NCI-H345 treated with DMSO at 0.1 percent for 48 hours (cell line): Measurements from ENCODE around the gene RAD23B.

Experiments used
- DNase-seq: peaks from one replicate; lab custom pipeline; 2025; ENCODE audit not compliant: unreplicated experiment; lab: John Stamatoyannopoulos, UW

The RAD23B gene

GRCh38 chr9:107334103-107334776, 51.2 kb downstream of the RAD23B start:
- no peak for DNase-seq

DNA sequence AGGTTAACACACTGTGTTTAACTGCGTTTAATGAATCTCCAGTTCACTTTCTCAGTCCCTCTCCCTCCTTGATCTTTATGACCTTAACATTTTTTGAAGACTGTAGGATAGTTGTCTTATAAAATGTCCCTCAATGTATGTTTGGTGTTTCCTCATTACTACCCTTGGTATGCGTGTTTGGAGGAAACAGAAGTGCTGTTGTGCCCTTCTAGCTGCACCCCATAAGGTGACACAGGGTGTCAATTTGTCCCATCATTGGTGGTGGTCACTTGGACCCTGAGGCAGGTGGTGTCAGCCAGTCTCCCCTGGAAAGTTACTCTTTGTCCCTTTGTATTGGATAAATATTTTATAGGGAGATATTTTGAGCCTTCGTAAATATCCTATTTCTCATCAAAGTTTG, 52.3 kb downstream of the RAD23B start:
- no peak for DNase-seq

DNA sequence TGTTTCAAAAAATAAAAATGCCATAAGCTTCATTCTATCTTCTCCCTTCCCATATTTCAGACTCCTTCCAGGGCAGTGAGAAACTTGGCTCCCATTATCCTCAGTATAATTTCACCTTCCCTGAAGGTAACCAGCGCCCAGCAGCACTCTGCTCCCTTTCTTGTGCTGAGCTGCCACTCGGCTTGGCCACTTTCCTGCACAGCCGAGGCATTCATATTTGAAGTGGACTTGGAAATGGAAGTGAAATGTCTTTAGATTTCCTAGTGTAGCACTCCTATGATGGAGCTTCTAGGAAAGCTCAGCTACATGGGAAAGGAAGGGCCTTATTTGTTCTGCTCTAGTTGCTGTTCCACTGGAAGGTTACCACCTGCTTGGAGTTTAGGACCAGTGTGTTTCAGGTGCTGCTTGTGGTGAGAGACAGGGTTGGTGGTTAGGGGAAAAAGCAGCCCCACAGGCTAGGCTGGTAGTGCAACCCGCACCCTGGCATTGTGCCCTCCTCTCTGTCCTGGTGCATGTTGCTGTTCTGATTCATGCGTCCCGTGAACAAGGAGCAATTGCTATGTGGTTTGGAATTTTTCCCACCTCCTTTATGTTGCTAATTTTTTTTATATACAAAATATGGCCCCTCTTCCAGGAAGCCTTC, 53.8 kb downstream of the RAD23B start:
- DNase-seq: no peak

GRCh38 chr9:107337676-107338590, 54.9 kb downstream of the RAD23B start:
- DNase-seq: no peak

DNA sequence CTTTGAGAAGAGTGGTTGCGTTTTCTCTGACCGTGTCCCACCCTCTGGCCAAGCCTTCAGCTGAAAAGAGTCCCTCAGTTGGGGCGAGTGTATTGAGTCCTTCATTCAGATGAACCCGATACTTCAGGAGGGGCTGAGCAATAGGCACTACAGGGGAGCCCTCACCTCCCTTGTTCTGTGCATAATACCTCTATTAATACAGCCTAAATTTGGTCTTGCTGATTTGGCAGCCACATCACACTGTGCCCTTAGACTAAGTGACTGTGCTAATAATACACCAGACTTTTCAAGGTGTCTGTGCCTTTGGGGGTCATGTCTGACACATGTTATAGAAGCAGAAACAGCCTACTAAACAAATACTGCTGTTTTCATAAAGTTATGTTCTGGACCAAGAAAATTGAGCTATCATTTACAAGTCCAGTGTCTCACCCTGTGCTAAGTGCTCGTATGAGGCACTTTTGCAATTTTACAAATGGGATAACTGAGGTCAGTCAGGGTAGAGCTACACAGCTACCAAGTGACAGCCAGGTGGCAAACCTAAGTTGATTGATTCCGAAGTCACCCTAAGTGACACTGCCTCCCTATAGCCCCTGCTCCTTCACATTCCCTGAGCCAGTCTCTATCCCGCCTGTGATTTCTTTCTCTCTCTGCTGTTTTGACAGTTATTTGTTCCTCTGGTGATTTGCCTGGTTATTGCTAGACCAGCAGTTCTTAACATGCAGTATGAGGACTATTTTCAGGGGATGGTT, 56.0 kb downstream of the RAD23B start:
- DNase-seq: no peak

DNA sequence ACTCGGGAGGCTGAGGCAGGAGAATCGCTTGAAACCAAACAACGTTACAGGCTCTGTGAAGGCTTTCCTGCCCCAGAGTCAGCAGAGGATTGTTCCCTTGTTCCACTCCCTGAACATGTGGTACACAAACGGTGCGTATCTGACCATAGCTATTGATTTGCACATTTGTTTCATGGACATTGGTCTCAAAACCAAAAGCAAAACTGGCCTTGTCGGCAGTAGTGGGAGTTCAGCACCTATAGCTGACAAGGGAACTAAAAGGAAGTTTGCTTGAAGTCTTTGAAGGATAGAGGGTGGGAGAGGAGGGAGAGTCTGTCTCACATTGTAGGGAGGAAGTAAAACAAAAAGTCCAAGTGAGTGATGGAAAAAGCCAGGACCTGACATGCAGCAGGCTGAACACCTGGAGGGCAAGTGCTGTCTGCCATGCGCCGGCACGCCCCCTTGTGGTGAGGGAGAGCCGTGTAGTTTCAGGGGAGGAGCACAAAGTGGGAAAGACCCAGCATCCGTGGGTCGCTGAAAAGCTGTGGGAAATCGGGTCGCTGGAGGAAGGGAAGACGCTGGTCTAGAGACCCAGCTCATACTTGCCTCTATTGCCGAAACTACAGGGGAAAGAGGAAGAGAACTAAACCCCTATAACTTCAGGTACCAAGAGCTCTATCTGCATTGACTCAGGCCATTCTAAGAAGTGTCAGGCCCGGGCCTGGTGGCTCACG, 58.0 kb downstream of the RAD23B start:
- DNase-seq: peak; percentile 7

- no peak for DNase-seq
Measured at GRCh38 chr9:107342476-107343161, 59.5 kb downstream of the RAD23B start.

DNA sequence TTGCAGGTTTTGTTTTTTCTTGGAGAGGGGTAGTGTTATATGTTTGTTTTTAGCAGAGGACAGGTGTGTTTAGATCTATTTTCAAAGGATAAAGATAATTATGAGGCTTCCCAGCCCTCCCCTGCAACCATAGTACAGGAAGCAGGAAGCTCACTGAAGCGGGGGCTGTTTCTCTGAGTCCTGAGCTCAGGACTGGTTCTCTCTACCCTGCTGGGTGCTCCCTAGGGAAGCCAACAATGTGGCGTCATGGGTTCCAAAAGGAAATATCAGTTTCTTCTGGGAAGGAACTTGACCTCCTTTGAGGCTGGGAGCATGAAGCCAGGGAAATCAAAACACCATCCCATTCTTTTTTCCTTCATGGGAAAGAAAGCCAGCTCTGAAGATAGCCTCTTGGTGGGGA, 62.2 kb downstream of the RAD23B start:
- no peak for DNase-seq

DNA sequence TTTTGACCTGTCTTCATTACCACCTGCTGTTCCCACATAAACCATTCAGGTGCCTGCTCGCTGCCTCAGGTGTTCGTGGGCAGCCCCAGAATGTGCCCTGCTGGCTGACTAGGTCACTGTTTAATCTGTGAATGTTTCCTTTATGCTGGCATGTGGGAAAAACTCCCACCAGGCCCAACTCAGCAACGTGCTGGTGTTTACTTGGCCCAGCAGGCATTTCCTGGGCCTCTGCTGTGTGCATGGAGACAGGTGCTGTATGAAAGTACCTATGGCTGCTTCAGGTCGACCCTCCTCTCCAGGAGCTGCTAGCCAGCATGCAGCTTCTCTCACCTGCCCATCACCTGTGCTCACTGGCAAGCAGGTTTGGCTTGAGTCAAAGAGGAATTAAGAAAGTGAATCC, 65.8 kb downstream of the RAD23B start:
- DNase-seq: peak; percentile 72

DNA sequence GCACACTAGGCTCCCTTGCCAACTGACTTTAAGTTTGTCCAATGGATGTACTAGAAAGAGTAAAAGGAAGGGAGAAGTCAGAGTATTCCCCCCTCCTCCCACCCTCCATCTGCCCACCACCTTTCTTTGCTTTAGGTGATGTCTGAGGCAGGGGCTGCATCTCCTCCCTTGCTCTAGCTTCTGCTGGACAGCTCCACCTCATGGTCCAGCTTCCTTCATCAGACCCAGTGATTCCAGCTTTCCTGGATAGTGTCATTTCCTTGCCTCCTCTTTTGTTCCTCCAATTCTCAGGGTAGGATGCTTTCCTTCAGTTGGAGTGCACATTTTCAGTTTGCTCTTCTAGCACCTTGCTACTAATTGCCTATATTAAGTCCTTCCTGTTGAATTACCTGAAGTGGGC, 67.4 kb downstream of the RAD23B start:
- no peak for DNase-seq

DNA sequence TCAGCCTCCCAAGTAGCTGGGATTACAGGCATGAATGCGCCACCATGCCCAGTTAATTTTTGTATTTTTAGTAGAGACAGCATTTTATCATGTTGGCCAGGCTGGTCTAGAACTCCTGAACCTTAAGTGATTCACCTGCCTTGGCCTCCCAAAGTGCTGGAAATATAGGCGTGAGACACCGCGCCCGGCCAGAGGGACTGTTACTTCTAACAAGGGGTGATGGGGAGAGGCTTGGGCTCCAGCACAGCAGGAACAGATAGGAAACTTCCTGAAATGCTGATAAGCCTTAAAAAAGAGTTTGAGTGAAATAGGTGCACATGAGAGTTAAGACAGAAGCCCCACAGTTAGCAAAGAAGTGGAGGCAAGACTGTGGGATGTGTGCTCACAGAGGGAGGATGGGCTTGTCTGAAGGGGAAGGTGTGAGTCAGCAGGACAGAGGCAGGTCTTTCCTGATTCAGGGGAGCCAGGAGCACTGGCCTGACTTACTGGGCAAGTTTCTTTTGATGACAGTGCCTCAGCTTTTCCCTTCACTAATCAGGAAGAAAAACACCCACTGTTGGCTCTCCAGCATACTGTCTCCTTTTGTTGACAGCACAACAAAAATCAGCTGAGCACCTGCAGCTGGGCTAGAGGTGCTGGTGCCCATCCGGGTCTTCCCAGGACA, 68.4 kb downstream of the RAD23B start:
- DNase-seq: no peak

DNA sequence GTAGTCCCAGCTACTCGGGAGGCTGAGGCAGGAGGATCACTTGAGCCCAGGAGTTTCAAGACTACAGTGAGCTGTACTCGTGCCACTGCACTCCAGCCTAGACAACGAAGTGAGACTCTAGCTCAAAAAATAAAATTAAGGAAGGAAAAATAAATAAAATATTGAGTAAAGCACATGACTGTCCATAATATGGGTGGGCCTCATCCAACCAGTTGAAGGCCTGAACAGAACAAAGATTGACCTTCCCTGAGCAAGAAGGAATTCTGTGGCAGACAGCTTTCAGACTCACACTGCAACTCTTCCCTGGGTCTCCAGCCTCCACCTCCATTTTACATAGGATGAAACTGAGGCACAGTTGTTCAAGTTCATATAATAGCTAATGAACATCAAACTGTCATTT, 72.3 kb downstream of the RAD23B start:
- no peak for DNase-seq

GRCh38 chr9:107358986-107359385, 75.9 kb downstream of the RAD23B start:
- DNase-seq: no peak

- DNase-seq: no peak
Measured at GRCh38 chr9:107360098-107360497, 77.0 kb downstream of the RAD23B start.

DNA sequence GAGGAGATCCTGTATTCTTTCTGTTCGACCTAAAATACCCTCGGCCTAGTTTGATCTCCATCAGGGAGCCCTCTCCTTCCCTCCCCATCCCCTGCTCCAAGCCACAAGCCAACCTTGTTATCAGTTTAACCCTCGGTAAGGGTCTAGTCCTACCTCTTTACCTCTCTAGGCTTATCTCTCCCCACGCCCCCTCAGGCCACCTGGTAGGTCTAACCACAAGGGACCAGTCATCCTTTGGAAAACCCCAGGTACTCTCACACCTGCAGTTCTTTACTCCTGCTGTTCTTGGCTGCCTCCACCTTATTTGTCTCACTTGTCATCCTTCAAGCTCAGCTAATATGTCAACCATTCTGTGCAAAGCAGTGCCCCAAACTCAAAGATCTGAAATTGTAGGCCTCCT, 78.7 kb downstream of the RAD23B start:
- DNase-seq: no peak

GRCh38 chr9:107363516-107364152, 80.6 kb downstream of the RAD23B start:
- no peak for DNase-seq

DNA sequence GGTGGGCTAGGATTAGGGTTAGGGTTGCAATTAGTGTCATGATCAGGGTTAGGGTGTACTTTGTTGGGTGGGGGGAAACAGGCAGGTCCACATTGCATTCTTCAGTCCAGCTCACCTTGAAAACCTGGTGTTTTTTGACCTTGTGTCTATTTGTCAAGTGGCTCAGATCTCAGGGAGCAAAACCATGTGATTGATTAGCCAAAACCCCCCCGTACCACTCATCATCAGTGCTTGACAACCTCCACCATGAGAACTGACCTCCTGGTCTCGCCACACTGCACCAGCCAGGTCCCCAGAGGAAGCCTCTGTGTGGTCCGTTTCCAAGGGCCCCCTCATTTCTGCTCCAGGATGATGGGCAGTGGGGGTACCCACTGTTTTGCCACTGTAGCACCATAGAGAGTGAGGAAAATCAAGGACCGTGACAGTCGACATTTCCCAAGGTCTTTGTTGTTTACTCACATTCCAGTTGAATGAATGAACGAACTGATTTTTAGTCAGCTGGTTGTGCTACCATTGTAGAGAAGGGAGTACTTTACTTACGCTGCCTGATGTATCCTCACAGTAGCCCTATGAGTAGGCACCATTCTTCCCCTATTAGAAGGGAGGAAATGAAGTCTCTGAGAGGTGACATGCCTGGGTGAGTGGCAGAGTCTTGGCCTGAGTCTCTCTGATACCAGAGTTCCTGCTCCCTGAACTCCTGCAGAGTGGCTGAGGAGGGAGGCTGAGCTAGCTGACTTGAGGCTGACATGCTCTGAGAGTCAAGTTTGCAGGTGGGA, 84.8 kb downstream of the RAD23B start:
- DNase-seq: no peak

GRCh38 chr9:107368696-107369095, 85.6 kb downstream of the RAD23B start:
- DNase-seq: no peak
